ENCODE data around the gene LY9. TPM values are rescaled to one million over a fixed set of nuclear protein-coding genes. Genes with fewer than 3 reads are reported as not detected.
A peak's percentile ranks its signal among the peaks of the same experiment; 100 is the strongest.
"Not testable (repeated sequence)": the region's sequence is repeated elsewhere in the genome, so short reads cannot be mapped to it uniquely, and the experiment has no call there.

Gene LY9
- total and polyA plus RNA-seq, 12 donors: 0.10 to 1.4 (median 0.34) TPM; not detected in 6

DNA sequence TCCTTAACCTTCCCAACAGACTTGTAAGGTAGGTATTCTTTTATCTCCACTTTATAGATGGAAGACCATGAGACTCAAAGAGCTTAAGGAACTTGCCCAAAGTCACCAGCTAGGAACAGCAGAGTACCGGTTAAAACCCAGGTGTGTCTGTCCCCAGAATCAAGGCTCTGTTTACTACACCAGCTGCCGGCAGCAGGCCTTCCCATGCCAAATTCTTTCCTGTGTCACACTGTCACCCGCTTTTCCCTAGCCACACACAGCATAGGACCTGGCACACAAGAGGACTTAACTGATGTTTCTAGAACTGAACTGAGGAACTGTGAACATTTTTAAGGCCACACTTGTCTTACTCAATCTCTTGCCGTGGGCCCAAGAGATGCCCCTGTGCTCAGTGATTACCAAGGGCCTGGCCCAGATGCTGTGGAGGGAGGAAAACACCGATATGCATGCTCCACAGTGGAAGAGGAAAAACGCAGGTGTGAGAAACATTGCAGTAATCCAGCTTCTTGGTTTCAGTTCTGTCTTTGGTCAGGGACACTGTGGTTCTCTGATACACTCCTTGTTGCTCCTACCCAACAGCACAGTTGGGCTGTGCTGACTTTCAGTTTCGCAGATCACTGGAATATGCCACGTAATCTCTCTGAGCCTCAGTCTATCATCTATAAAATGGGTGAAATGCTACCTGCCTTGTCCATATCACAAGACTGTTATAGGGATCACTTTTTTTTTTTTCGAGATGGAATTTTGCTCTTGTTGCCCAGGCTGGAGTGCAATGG is 13.9 kb upstream of the LY9 start:
- H3K4me3 ChIP-seq: no peak overlapping the region
- DNase-seq (no peak), ATAC-seq (peak in 2 of 8 donors; percentile 35 to 58)
- WGBS, 2 donors: 82 to 85% methylated on average over 9 of the region's 9 CpGs
- intact Hi-C loops (cut with DNase I): no loop called here
- H3K27ac ChIP-seq: peak overlapping the region in 1 of 10 donors; percentile 12
- TF ChIP-seq, protein P1, sequence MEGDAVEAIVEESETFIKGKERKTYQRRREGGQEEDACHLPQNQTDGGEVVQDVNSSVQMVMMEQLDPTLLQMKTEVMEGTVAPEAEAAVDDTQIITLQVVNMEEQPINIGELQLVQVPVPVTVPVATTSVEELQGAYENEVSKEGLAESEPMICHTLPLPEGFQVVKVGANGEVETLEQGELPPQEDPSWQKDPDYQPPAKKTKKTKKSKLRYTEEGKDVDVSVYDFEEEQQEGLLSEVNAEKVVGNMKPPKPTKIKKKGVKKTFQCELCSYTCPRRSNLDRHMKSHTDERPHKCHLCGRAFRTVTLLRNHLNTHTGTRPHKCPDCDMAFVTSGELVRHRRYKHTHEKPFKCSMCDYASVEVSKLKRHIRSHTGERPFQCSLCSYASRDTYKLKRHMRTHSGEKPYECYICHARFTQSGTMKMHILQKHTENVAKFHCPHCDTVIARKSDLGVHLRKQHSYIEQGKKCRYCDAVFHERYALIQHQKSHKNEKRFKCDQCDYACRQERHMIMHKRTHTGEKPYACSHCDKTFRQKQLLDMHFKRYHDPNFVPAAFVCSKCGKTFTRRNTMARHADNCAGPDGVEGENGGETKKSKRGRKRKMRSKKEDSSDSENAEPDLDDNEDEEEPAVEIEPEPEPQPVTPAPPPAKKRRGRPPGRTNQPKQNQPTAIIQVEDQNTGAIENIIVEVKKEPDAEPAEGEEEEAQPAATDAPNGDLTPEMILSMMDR (IDR thresholded peaks at IDR 0.05): no peak
- H3K27me3 ChIP-seq: no peaks in the 10 kb centered on the region
- peaks cover 0 to 4% (median 0%) of the 10 kb centered on the region in 9 donors for H3K4me1 ChIP-seq
- H3K36me3 ChIP-seq: no peaks in the 10 kb centered on the region
- H3K9me3 ChIP-seq: no peaks in the 10 kb centered on the region

- H3K27ac ChIP-seq: not testable (repeated sequence)
- 92 to 93% methylated on average over 21 to 22 of the region's 25 CpGs for WGBS, 2 donors
Measured at GRCh38 chr1:160782988-160783765, 12.8 kb upstream of the LY9 start.

GRCh38 chr1:160789051-160789701 is 6.8 kb upstream of the LY9 start:
- intact Hi-C loops (cut with DNase I): no loop called here
- WGBS, 2 donors: 89% methylated on average over 11 of the region's 11 CpGs
- H3K27me3 ChIP-seq: no peaks in the 10 kb centered on the region
- no peaks in the 10 kb centered on the region for H3K4me1 ChIP-seq
- TF ChIP-seq, protein P1 (IDR thresholded peaks at IDR 0.05): no peak
- H3K36me3 ChIP-seq: no peaks in the 10 kb centered on the region
- no peak overlapping the region for H3K4me3 ChIP-seq
- H3K27ac ChIP-seq: no peak overlapping the region
- no peak for ATAC-seq
- peaks cover 0 to 2% (median 0%) of the 10 kb centered on the region in 11 donors for H3K9me3 ChIP-seq
- DNase-seq: no peak

More at GRCh38 chr1:160782988-160783765, 12.8 kb upstream of the LY9 start:
- intact Hi-C loops (cut with DNase I); H3K4me3 ChIP-seq; H3K36me3 ChIP-seq; H3K9me3 ChIP-seq; ATAC-seq; H3K27me3 ChIP-seq; DNase-seq; H3K4me1 ChIP-seq: not testable (repeated sequence)

DNA sequence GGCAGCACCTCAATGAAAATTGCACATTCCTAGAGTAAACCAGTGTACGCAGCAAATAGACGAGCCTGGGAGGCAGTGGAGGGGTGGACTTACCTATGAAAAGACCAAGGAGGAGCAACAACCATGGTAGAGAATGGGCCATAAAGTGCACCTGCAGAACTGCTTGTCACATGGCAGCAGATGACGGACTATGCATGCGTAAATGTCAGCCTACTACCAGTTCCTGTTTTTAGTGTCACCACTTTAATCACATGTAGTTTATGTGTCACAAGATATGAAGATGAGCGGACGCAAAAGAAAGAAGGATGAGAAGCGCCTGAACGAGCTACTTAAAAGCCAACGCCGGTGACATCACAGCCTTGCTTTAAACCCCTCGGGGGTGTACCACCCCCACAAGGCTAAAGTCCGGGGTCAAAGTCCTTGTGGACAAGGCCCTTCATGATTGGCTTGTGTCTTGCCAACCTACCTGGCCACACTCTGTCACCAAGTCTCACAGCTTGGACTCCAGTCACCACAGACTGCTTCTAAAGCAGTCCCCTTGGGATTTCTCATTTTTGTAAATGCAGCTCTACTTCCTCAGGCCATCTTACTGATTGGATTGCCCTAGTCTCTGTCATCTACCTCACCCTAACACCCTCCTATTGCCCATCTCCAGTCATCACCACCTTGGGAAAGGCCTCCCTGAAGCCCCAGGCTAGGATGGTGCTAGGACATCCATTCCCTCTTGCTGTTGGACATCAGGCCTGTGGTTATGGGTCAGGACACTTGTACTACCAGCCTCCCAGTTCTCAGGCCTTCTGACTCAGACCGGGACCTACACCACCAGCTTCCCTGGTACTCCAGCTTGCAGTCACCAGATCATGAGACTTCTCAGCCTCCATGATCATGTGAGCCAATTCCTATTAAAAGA is 6.0 kb upstream of the LY9 start:
- TF ChIP-seq, protein P1 (IDR thresholded peaks at IDR 0.05): no peak
- intact Hi-C loops (cut with DNase I): no loop called here
- WGBS, 2 donors: 86 to 90% methylated on average over 13 of the region's 13 CpGs
- no peak overlapping the region for H3K4me3 ChIP-seq
- H3K36me3 ChIP-seq: no peaks in the 10 kb centered on the region
- DNase-seq: no peak
- H3K27ac ChIP-seq: peak overlapping the region in 1 of 10 donors; percentile 62
- H3K27me3 ChIP-seq: peaks cover 0 to 2% (median 0%) of the 10 kb centered on the region in 7 donors
- no peak for ATAC-seq
- H3K4me1 ChIP-seq: no peaks in the 10 kb centered on the region
- peaks cover 0 to 4% (median 0%) of the 10 kb centered on the region in 11 donors for H3K9me3 ChIP-seq

All from heart right ventricle (tissue), 16 donors.